RWPE1 (cell line): ENCODE results near the gene PHACTR3.

Experiments
- CTCF ChIA-PET: fragments of 350-600 bp; sonication (Branson Sonifier 250); formaldehyde crosslinking; extraction: SDS; loops from one replicate; lab custom pipeline; 2021; lab: Yijun Ruan, JAX
- POLR2A ChIA-PET: fragments of 400-600 bp; formaldehyde crosslinking; extraction: SDS; loops from one replicate; lab custom pipeline; 2020; ENCODE audit warnings: antibody characterized with exemption; ENCODE audit not compliant: low non-redundant PET; lab: Yijun Ruan, JAX
- DNase-seq: peaks from one replicate; pipeline ENCODE4 v3.0.0; 2012; ENCODE audit warnings: low spot score
- H3K27ac ChIP-seq: fragments of 450-650 bp; 2 replicates; pipeline ENCODE4 v1.5.1; 2017
- CTCF ChIP-seq: fragments of 450-650 bp; conservative IDR thresholded peaks from 2 replicates; pipeline ENCODE4 v1.5.1; 2017; ENCODE audit warnings: low read depth, mild to moderate bottlenecking

PHACTR3 gene

GRCh38 chr20:59813126-59813947 is 209.0 kb downstream of the PHACTR3 start:
- no peak for TF ChIP-seq CTCF
- H3K27ac ChIP-seq: no peak overlapping the region
- ChIA-PET CTCF (interaction anchor here (0.7 kb wide), 1 partner anchor 253 kb away, joined by 3 read pairs; no protein-coding TSS in a partner anchor), POLR2A (no interaction called here)
- DNase-seq: no peak

- CTCF ChIA-PET: interaction anchor here (0.6 kb wide), 1 partner anchor 40 kb away, joined by 3 read pairs; no protein-coding TSS in a partner anchor
Observed at GRCh38 chr20:59813948-59814839, 209.9 kb downstream of the PHACTR3 start.

GRCh38 chr20:59814840-59815340 is 210.6 kb downstream of the PHACTR3 start:
- no peak for TF ChIP-seq CTCF
- ChIA-PET POLR2A (interaction anchor here (0.7 kb wide), 1 partner anchor 23 kb away, joined by 6 read pairs; no protein-coding TSS in a partner anchor), CTCF (interaction anchor here (0.7 kb wide), 2 partner anchors 13 to 461 kb away, joined by 4 to 8 read pairs; no protein-coding TSS in a partner anchor)
- DNase-seq: no peak
- H3K27ac ChIP-seq: no peak overlapping the region

More at GRCh38 chr20:59813948-59814839, 209.9 kb downstream of the PHACTR3 start:
- H3K27ac ChIP-seq: no peak overlapping the region
- POLR2A ChIA-PET: no interaction called here
- no peak for TF ChIP-seq CTCF
- DNase-seq: no peak

GRCh38 chr20:59816146-59816738 is 211.9 kb downstream of the PHACTR3 start:
- CTCF ChIA-PET: interaction anchor here (0.7 kb wide), 1 partner anchor 34 kb away, joined by 4 read pairs; no protein-coding TSS in a partner anchor
- POLR2A ChIA-PET: no interaction called here
- DNase-seq: no peak
- H3K27ac ChIP-seq: no peak overlapping the region
- no peak for TF ChIP-seq CTCF

GRCh38 chr20:59817406-59817805 is 213.1 kb downstream of the PHACTR3 start:
- TF ChIP-seq CTCF: no peak

More at GRCh38 chr20:59817406-59817805, 213.1 kb downstream of the PHACTR3 start:
- H3K27ac ChIP-seq: no peak overlapping the region
- ChIA-PET CTCF (interaction anchor here (1.3 kb wide), 1 partner anchor 33 kb away, joined by 3 read pairs; no protein-coding TSS in a partner anchor), POLR2A (no interaction called here)
- no peak for DNase-seq
